Spleen (tissue), 11 donors: ENCODE data around the gene PRRT1B. TPM values are rescaled to one million over a fixed set of nuclear protein-coding genes. Genes with fewer than 3 reads are reported as not detected.

Experiments used
- DNase-seq: peaks from one replicate; pipeline ENCODE4 v3.0.0-alpha.2; 2020
- H3K27ac ChIP-seq, 8 donors: fragments of 200-600 bp; sonication (generic) in 7 of 8; 1 replicate in 4 of 8; 2 replicates in 4 of 8; pipeline versions ENCODE4 v1.5.0 to v1.8.0; 2016 to 2021; ENCODE audit warnings: inconsistent platforms in 4 of 8, mild to moderate bottlenecking in 4 of 8, moderate library complexity in 1 of 8
- H3K27me3 ChIP-seq, 7 donors: fragments of 200-600 bp; sonication (generic) in 6 of 7; replicated peaks in 1 of 7; 1 replicate in 4 of 7; 2 replicates in 3 of 7; pipeline versions ENCODE4 v1.5.0 to v1.8.0; 2016 to 2021; ENCODE audit warnings: inconsistent platforms in 3 of 7, mild to moderate bottlenecking in 1 of 7
- H3K36me3 ChIP-seq, 6 donors: fragments of 200-600 bp; sonication (generic) in 5 of 6; 1 replicate in 4 of 6; 2 replicates in 2 of 6; pipeline versions ENCODE4 v1.5.0 to v1.8.0; 2016 to 2021; ENCODE audit warnings: inconsistent platforms in 2 of 6
- H3K4me1 ChIP-seq, 6 donors: fragments of 200-600 bp; sonication (generic) in 5 of 6; 1 replicate in 3 of 6; 2 replicates in 3 of 6; pipeline versions ENCODE4 v1.5.0 to v1.8.0; 2016 to 2021; ENCODE audit warnings: inconsistent platforms in 3 of 6
- H3K4me3 ChIP-seq, 8 donors: fragments of 200-600 bp; sonication (generic) in 7 of 8; 1 replicate in 4 of 8; 2 replicates in 4 of 8; pipeline versions ENCODE4 v1.5.0 to v1.8.0; 2016 to 2021; ENCODE audit warnings: inconsistent platforms in 4 of 8, mild to moderate bottlenecking in 4 of 8, moderate library complexity in 2 of 8
- H3K9me3 ChIP-seq, 8 donors: fragments of 200-600 bp; sonication (generic) in 7 of 8; 1 replicate in 4 of 8; 2 replicates in 4 of 8; pipeline versions ENCODE4 v1.5.0 to v1.8.0; 2016 to 2021; ENCODE audit warnings: inconsistent platforms in 4 of 8
- CTCF ChIP-seq, 11 experiments: fragments of 200-600 bp in 7 of 11; fragments of 450-650 bp in 4 of 11; sonication (generic) in 4 of 11; IDR thresholded peaks in 8 of 11; conservative IDR thresholded peaks in 3 of 11; 1 replicate in 7 of 11; 2 replicates in 4 of 11; pipeline versions ENCODE4 v1.4.0 to v1.8.0; 2016 to 2021; ENCODE audit warnings: antibody characterized with exemption in 11 of 11, inconsistent platforms in 4 of 11, mild to moderate bottlenecking in 1 of 11
- POLR2A ChIP-seq, 3 donors: fragments of 450-650 bp; IDR thresholded peaks; one replicate each; pipeline ENCODE4 v1.5.1; 2017; ENCODE audit warnings: antibody characterized with exemption in 3 of 3, mild to moderate bottlenecking in 1 of 3
- POLR2AphosphoS5 ChIP-seq, 3 donors: sonication (generic); formaldehyde crosslinking; IDR thresholded peaks; one replicate each; pipeline ENCODE4 v1.5.1; 2017; ENCODE audit warnings: antibody characterized with exemption in 3 of 3
- WGBS, 5 donors: extraction: QIAGEN DNeasy Blood & Tissue Kit in 3 of 5; methylation state at CpG; one replicate each; pipeline versions ENCODE4 v1.1.5 to v1.1.7; 2013 to 2018; 5-methylcytosine and 5-hydroxymethylcytosine counted together
- intact Hi-C: fragments of 100-400 bp; cut with DNase I; formaldehyde crosslinking; loops from one replicate; pipeline ENCODE4 v1.15.0; 2023; ENCODE audit warnings: low total_unique reads
- polyA plus RNA-seq, 3 donors: library from polyadenylated mRNA; stranded (reverse); fragments of 200-250 nt; gene quantifications; one replicate each; pipeline ENCODE4 v1.2.1, GENCODE V29; 2013
- total RNA-seq, 7 donors: library from RNA; depleted of rRNA in 3 of 7; stranded (reverse); fragments of >200 nt in 3 of 7; fragmentation: NEBNext Ultra II Directional in 4 of 7; extraction: Animal tissue kit (Norgen Biotek cat#: 25700) in 4 of 7; gene quantifications; one replicate each; pipeline versions ENCODE4 v1.1.0 to v1.2.1, GENCODE V29; 2016 to 2021
- donor health status: healthy with polysubstance abuse.
- donor health status: DM: no; HTN: no; CAD: no; lungs with moderate emphysema.
- donor health status: DM: no; HTN: no; CAD: no.
- donor health status: Bipolar disorder and iron deficiency.
- donor health status: healthy.
- donor health status: DM: no; HTN: no; CAD: no.
- donor health status: DM: yes; HTN: yes; CAD: no.

PRRT1B gene
- total and polyA plus RNA-seq, 10 donors, result not detected

GRCh38 chr9:131606896-131607567 lies 61.7 kb downstream of the PRRT1B start:
- H3K4me1 ChIP-seq, result peaks cover 0 to 32% (median 4%) of the 10 kb centered on the region in 6 donors
- 84 to 92% (median 91%) methylated on average over 13 of the region's 13 CpGs for WGBS, 5 donors
- DNase-seq, result no peak
- no peak overlapping the region for H3K4me3 ChIP-seq
- intact Hi-C loops, result no loop called here
- H3K27me3 ChIP-seq, result no peaks in the 10 kb centered on the region
- H3K27ac ChIP-seq, result no peak overlapping the region
- peaks cover 0 to 100% (median 59%) of the 10 kb centered on the region in 6 donors for H3K36me3 ChIP-seq
- peak in 1 of 3 donors; percentile 36 for TF ChIP-seq POLR2AphosphoS5 (IDR thresholded peaks at IDR 0.05)
- TF ChIP-seq CTCF (IDR thresholded peaks at IDR 0.05 in 8 of 11, conservative IDR thresholded peaks at IDR 0.05 in 3 of 11), result no peak
- no peaks in the 10 kb centered on the region for H3K9me3 ChIP-seq

DNA sequence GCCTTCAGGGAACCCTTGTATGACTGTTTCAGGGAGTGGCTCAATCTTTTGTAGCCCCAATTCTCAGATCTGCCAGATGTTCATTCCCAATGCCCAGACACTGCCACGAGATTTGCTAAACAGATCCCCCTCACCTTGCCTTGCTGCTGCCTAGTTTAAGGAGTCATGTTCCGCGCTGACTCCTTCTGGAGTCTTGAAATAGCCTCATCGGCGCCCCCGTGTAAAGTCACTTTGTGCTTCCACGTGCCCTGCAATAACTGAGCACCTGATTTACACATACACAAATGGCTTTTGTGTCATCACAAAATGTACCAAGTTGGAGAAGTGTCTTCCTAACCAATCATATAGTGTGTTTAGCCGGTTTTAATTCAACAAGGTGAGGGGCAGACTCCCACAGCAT lies 62.3 kb downstream of the PRRT1B start:
- H3K4me1 ChIP-seq, result peaks cover 0 to 28% (median 4%) of the 10 kb centered on the region in 6 donors
- no peak overlapping the region for H3K4me3 ChIP-seq
- H3K27ac ChIP-seq, result peak overlapping the region in 1 of 8 donors; percentile 22
- no peak for DNase-seq
- WGBS, 5 donors, result 85 to 96% (median 92%) methylated on average over 8 of the region's 8 CpGs
- H3K9me3 ChIP-seq, result no peaks in the 10 kb centered on the region
- no peaks in the 10 kb centered on the region for H3K27me3 ChIP-seq
- H3K36me3 ChIP-seq, result peaks cover 0 to 100% (median 57%) of the 10 kb centered on the region in 6 donors
- TF ChIP-seq CTCF (IDR thresholded peaks at IDR 0.05 in 8 of 11, conservative IDR thresholded peaks at IDR 0.05 in 3 of 11) (no peak), POLR2AphosphoS5 (IDR thresholded peaks at IDR 0.05) (no peak)
- intact Hi-C loops, result no loop called here

GRCh38 chr9:131608493-131609037 lies 63.2 kb downstream of the PRRT1B start:
- peaks cover 0 to 100% (median 58%) of the 10 kb centered on the region in 6 donors for H3K36me3 ChIP-seq
- H3K9me3 ChIP-seq, result no peaks in the 10 kb centered on the region
- H3K4me1 ChIP-seq, result peaks cover 0 to 20% (median 4%) of the 10 kb centered on the region in 6 donors
- H3K27me3 ChIP-seq, result no peaks in the 10 kb centered on the region
- DNase-seq, result no peak
- intact Hi-C loops, result no loop called here
- H3K4me3 ChIP-seq, result no peak overlapping the region
- H3K27ac ChIP-seq, result peak overlapping the region in 3 of 8 donors; percentile 22 to 36 (median 22)
- TF ChIP-seq POLR2A (IDR thresholded peaks at IDR 0.05), result no peak
- no peak for TF ChIP-seq CTCF (IDR thresholded peaks at IDR 0.05 in 8 of 11, conservative IDR thresholded peaks at IDR 0.05 in 3 of 11)
- TF ChIP-seq POLR2AphosphoS5 (IDR thresholded peaks at IDR 0.05), result no peak
- 75 to 88% (median 85%) methylated on average over 12 of the region's 12 CpGs for WGBS, 5 donors

Other genes starting within 250 kb of the PRRT1B start
- gene PRRC2B, start 151.4 kb upstream of the PRRT1B start, total RNA-seq, result 100 to 1,000 TPM; 136 to 235 (median 186) TPM
- 10 to 100 TPM; 23.3 to 63.1 (median 31.4) TPM for gene PRRC2B, start 151.4 kb upstream of the PRRT1B start, polyA plus RNA-seq
- 10 to 100 TPM; 24.5 to 45.8 (median 30.0) TPM for gene POMT1, start 42.6 kb upstream of the PRRT1B start, total RNA-seq
- 10 to 100 TPM; 20.4 to 66.5 (median 47.5) TPM for gene POMT1, start 42.6 kb upstream of the PRRT1B start, polyA plus RNA-seq
- 10 to 100 TPM; 20.3 to 32.9 (median 25.0) TPM for gene UCK1, start 14.3 kb upstream of the PRRT1B start, total RNA-seq
- 10 to 100 TPM; 21.1 to 24.2 (median 21.5) TPM for gene UCK1, start 14.3 kb upstream of the PRRT1B start, polyA plus RNA-seq
- gene RAPGEF1, start 194.6 kb downstream of the PRRT1B start, total RNA-seq, result 100 to 1,000 TPM in 6 of 7 donors, 10 to 100 TPM in 1; 88.1 to 137 (median 118) TPM
- gene RAPGEF1, start 194.6 kb downstream of the PRRT1B start, polyA plus RNA-seq, result 10 to 100 TPM; 16.9 to 47.8 (median 19.9) TPM